Measurements from ENCODE around the gene EWSR1.

Gene EWSR1

DNA sequence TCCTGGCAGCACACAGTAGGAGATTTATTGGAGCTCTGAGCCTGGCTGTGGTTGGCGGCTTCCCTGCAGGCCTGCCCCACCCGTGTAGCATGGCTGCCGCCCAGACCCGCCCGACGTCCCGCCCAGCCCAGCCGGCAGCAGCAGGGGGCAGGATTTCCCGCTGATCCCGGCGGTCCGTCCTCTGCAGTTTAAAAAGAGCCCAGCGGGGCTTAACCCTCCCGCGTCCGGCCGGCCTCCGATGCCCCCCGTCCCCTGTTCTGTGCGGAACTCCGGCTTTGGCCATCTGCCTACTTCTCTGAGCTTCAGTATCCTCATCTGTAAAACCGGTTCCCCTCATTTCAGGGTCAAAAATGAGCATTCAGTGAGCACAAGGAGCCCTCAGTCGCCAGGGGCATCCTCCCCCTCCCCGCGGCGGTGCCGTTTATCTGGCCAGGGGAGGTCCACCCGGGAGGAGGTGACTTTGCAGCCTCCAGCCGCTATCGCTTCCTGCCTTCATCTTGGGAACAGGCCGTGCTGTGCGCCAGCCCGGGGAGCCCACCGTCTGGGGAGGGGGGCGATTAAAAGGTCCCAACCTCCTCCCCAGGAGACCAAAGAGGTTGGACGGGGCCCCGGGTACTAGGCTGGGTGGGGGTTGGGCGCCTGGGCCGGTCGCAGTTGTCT, 38.2 kb downstream of the EWSR1 start, which contains the start of gene GAS2L1:
TSS of gene GAS2L1 (plus strand) at position 476 of the 660 bp plus-strand sequence. CDS start 1,456 bp downstream, outside the sequence.
- TF ChIP-seq, protein P1, sequence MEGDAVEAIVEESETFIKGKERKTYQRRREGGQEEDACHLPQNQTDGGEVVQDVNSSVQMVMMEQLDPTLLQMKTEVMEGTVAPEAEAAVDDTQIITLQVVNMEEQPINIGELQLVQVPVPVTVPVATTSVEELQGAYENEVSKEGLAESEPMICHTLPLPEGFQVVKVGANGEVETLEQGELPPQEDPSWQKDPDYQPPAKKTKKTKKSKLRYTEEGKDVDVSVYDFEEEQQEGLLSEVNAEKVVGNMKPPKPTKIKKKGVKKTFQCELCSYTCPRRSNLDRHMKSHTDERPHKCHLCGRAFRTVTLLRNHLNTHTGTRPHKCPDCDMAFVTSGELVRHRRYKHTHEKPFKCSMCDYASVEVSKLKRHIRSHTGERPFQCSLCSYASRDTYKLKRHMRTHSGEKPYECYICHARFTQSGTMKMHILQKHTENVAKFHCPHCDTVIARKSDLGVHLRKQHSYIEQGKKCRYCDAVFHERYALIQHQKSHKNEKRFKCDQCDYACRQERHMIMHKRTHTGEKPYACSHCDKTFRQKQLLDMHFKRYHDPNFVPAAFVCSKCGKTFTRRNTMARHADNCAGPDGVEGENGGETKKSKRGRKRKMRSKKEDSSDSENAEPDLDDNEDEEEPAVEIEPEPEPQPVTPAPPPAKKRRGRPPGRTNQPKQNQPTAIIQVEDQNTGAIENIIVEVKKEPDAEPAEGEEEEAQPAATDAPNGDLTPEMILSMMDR (IDR thresholded peaks at IDR 0.05; ENCODE audit: borderline replicate concordance, control extremely low read depth, extremely low read depth, insufficient read depth, missing control alignments): peak; percentile 23
- DNase-seq (ENCODE audit: low spot score): peak; percentile 82
- in situ Hi-C loops (cut with MboI; ENCODE audit: low sequenced_read_pairs, unreplicated experiment): no loop called here

DNA sequence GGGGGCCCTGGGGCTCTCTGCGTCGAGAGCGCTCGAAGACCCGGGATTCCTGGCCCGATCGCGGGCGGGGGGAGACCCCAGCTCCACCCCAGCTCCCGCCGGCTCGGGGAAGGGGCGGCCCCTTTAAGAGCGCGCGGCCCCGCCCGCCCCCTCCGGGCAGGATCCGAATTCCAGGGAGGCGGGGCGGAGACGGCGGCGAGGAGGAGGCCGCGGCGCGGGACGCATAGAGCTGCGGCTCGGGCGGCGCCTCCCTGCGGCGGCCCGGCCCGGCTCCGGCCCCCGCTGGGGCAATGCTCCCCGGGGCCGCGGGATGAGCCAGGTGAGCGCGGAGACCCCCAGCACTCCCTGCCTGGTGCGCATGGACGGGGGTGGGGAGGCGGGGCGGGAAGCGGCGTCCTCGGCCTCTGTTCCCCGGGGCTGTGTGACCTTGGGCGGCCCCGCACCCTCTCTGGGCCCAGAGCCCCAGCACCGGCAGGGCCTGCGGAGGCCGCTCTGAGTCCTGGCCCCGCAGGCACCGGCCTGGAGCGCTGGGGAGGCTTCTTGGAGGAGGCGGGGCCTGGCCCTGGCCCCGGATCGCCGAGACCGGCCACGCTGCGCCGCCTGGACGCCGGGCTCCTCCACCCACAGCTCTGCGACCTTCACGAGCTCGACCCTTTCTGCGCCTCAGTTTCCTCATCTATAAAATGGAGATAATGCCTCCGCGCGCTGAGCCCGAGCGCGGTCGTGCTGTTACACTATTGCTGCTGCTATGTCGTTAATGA, 38.9 kb downstream of the EWSR1 start:
- in situ Hi-C loops (cut with MboI; ENCODE audit: low sequenced_read_pairs, unreplicated experiment): no loop called here
- TF ChIP-seq, protein P1 (IDR thresholded peaks at IDR 0.05; ENCODE audit: borderline replicate concordance, control extremely low read depth, extremely low read depth, insufficient read depth, missing control alignments): no peak
- peak; percentile 63 for DNase-seq (ENCODE audit: low spot score)

DNA sequence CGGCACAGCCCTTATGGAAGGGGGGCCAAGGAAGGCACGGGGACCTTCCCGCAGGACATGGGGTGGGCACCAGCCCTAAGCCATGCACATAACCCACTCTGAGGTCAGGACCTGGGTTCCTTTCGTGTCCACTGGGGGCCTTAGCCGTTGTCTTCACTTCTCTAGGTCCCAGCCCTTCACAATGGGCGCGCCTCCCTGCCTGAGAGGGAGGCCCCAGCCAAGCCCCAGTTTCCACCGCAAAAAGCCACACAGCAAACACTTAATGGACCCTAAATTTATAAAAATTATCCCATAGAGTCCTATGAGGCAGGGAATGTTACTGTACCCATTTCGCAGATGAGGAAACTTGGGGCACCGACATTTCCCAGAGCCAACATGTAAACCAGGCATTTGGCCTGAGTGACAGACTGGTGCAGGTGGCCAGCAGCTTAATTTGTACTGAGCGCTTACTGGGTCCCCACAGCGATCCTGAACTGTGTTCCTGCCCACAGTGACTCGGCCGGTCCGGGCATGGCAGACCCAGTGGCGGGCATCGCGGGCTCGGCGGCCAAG, 39.6 kb downstream of the EWSR1 start:
- in situ Hi-C loops (cut with MboI; ENCODE audit: low sequenced_read_pairs, unreplicated experiment): no loop called here
- peak; percentile 41 for DNase-seq (ENCODE audit: low spot score)
- TF ChIP-seq, protein P1 (IDR thresholded peaks at IDR 0.05; ENCODE audit: borderline replicate concordance, control extremely low read depth, extremely low read depth, insufficient read depth, missing control alignments): no peak

DNA sequence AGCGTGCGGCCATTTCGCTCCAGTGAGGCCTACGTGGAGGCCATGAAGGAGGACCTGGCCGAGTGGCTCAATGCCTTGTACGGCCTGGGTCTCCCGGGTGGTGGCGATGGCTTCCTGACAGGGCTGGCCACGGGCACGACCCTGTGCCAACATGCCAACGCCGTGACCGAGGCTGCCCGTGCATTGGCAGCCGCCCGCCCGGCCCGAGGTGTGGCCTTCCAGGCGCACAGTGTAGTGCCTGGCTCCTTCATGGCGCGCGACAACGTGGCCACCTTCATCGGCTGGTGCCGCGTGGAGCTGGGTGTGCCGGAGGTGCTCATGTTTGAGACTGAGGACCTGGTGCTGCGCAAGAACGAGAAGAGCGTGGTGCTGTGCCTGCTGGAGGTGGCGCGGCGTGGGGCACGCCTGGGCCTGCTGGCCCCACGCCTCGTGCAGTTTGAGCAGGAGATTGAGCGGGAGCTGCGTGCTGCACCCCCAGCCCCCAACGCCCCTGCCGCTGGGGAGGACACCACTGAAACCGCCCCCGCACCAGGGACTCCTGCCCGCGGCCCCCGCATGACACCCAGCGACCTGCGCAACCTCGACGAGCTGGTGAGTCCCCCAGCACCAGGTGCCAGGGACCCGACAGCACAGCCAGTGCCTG, 40.2 kb downstream of the EWSR1 start:
- in situ Hi-C loops (cut with MboI; ENCODE audit: low sequenced_read_pairs, unreplicated experiment): no loop called here
- no peak for DNase-seq (ENCODE audit: low spot score)
- TF ChIP-seq, protein P1 (IDR thresholded peaks at IDR 0.05; ENCODE audit: borderline replicate concordance, control extremely low read depth, extremely low read depth, insufficient read depth, missing control alignments): no peak

DNA sequence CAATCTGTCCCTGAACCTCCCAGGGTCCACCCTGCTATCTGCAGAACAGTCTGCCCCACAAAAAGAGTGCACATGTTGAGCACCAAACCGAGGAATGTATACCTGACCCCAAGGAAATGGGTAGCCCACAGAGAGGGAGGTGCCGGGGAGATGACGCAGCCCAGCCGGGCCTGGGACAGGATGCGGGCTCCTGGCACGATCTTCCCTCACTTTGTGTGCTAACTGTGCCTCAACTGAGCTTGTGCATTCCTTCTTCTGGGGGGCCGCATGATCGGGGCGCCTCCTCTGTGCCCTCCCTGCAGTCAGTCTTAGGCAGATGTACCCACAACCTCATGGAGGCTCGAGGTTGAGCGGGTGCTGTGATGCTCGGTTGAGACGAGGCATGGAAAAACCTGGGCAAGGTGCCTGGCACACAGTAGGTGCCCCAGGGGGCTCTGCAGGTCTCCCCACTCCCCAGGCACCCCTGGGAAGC, 40.8 kb downstream of the EWSR1 start:
- in situ Hi-C loops (cut with MboI; ENCODE audit: low sequenced_read_pairs, unreplicated experiment): no loop called here
- peak; percentile 51 for DNase-seq (ENCODE audit: low spot score)
- TF ChIP-seq, protein P1 (IDR thresholded peaks at IDR 0.05; ENCODE audit: borderline replicate concordance, control extremely low read depth, extremely low read depth, insufficient read depth, missing control alignments): no peak

Measured in GM13976 (cell line).